Activated T-cell treated with anti-CD3 and anti-CD28 coated beads, Interleukin-2, amount 50 U/mL, for 1 hour (primary cell): ENCODE results near the gene NOMO2.
"Not testable (repeated sequence)": the region's sequence is repeated elsewhere in the genome, so short reads cannot be mapped to it uniquely, and the experiment has no call there.

Source experiments
- DNase-seq: peaks from one replicate; pipeline ENCODE4 v3.0.0-alpha.2; 2020

Gene NOMO2

GRCh38 chr16:18561727-18562314, at the start of gene NOMO2:
TSS of gene NOMO2 (minus strand) at chr16:18562097. CDS start at chr16:18562040, 57 bp downstream.
- DNase-seq, result peak; percentile 94

GRCh38 chr16:18610147-18610803, 48.4 kb upstream of the NOMO2 start:
- DNase-seq, result not testable (repeated sequence)

GRCh38 chr16:18608271-18608670, 46.4 kb upstream of the NOMO2 start:
- not testable (repeated sequence) for DNase-seq

GRCh38 chr16:18603572-18604246, 41.8 kb upstream of the NOMO2 start:
- not testable (repeated sequence) for DNase-seq

GRCh38 chr16:18598582-18598981, 36.7 kb upstream of the NOMO2 start:
- not testable (repeated sequence) for DNase-seq

GRCh38 chr16:18597734-18598133, 35.8 kb upstream of the NOMO2 start:
- not testable (repeated sequence) for DNase-seq

- DNase-seq, result not testable (repeated sequence)
Observed at GRCh38 chr16:18597319-18597718, 35.4 kb upstream of the NOMO2 start.

- not testable (repeated sequence) for DNase-seq
Observed at GRCh38 chr16:18595796-18596195, 33.9 kb upstream of the NOMO2 start.

- DNase-seq, result not testable (repeated sequence)
Observed at GRCh38 chr16:18594880-18595279, 33.0 kb upstream of the NOMO2 start.

GRCh38 chr16:18593904-18594303, 32.0 kb upstream of the NOMO2 start:
- not testable (repeated sequence) for DNase-seq

GRCh38 chr16:18592982-18593381, 31.1 kb upstream of the NOMO2 start:
- not testable (repeated sequence) for DNase-seq

GRCh38 chr16:18591908-18592307, 30.0 kb upstream of the NOMO2 start:
- not testable (repeated sequence) for DNase-seq

GRCh38 chr16:18591441-18591840, 29.5 kb upstream of the NOMO2 start:
- not testable (repeated sequence) for DNase-seq

- not testable (repeated sequence) for DNase-seq
Observed at GRCh38 chr16:18589806-18590205, 27.9 kb upstream of the NOMO2 start.

- not testable (repeated sequence) for DNase-seq
Observed at GRCh38 chr16:18586560-18587540, 25.0 kb upstream of the NOMO2 start.

GRCh38 chr16:18585789-18586188, 23.9 kb upstream of the NOMO2 start:
- DNase-seq, result not testable (repeated sequence)

GRCh38 chr16:18582902-18583301, 21.0 kb upstream of the NOMO2 start:
- no peak for DNase-seq

GRCh38 chr16:18580396-18580795, 18.5 kb upstream of the NOMO2 start:
- not testable (repeated sequence) for DNase-seq

- DNase-seq, result not testable (repeated sequence)
Observed at GRCh38 chr16:18579261-18579660, 17.4 kb upstream of the NOMO2 start.

- not testable (repeated sequence) for DNase-seq
Observed at GRCh38 chr16:18577942-18578341, 16.0 kb upstream of the NOMO2 start.

GRCh38 chr16:18575945-18576344, 14.0 kb upstream of the NOMO2 start:
- DNase-seq, result not testable (repeated sequence)

GRCh38 chr16:18575298-18575917, 13.5 kb upstream of the NOMO2 start:
- DNase-seq, result not testable (repeated sequence)
